ENCODE measurements around the gene PKP2. TPM values are rescaled to one million over a fixed set of nuclear protein-coding genes. Genes with fewer than 3 reads are reported as not detected.

The PKP2 gene
- total RNA-seq, 1 experiment from 2014 or later: 61.1 TPM

- TF ChIP-seq CTCF (IDR thresholded peaks at IDR 0.05; ENCODE audit: unreplicated experiment): no peak
- no peak overlapping the region for H3K4me3 Mint-ChIP-seq (ENCODE audit: low read depth, unreplicated experiment)
- no peak overlapping the region for H3K27ac Mint-ChIP-seq (ENCODE audit: unreplicated experiment)
- H3K27me3 Mint-ChIP-seq (ENCODE audit: unreplicated experiment): no peaks in the 10 kb centered on the region
- DNase-seq: no peak
- H3K9me3 Mint-ChIP-seq (ENCODE audit: low read depth, unreplicated experiment): peaks cover 8% of the 10 kb centered on the region
- no peaks in the 10 kb centered on the region for H3K4me1 Mint-ChIP-seq (ENCODE audit: low read depth, unreplicated experiment)
- CTCF ChIA-PET: no interaction called here
- intact Hi-C loops (cut with micrococcal nuclease; ENCODE audit: unreplicated experiment): loop anchor here (10.0 kb wide), 1 partner anchor 53 kb away; no protein-coding TSS in a partner anchor
- peaks cover 28% of the 10 kb centered on the region for H3K36me3 Mint-ChIP-seq (ENCODE audit: insufficient read depth, unreplicated experiment)
- no TSS peak for BruUV-seq (replicated peaks)
Observed at GRCh38 chr12:32811686-32812392, 84.7 kb downstream of the PKP2 start.

GRCh38 chr12:32809846-32810245 is 86.7 kb downstream of the PKP2 start:
- Mint-ChIP-seq H3K27me3 (ENCODE audit: unreplicated experiment) (no peaks in the 10 kb centered on the region), H3K27ac (ENCODE audit: unreplicated experiment) (no peak overlapping the region), H3K4me1 (ENCODE audit: low read depth, unreplicated experiment) (no peaks in the 10 kb centered on the region), H3K4me3 (ENCODE audit: low read depth, unreplicated experiment) (no peak overlapping the region), H3K36me3 (ENCODE audit: insufficient read depth, unreplicated experiment) (peaks cover 31% of the 10 kb centered on the region), H3K9me3 (ENCODE audit: low read depth, unreplicated experiment) (peaks cover 12% of the 10 kb centered on the region)
- CTCF ChIA-PET: interaction anchor here (0.7 kb wide), 1 partner anchor 10 kb away, joined by 5 read pairs; no protein-coding TSS in a partner anchor
- no peak for TF ChIP-seq CTCF (IDR thresholded peaks at IDR 0.05; ENCODE audit: unreplicated experiment)
- intact Hi-C loops (cut with micrococcal nuclease; ENCODE audit: unreplicated experiment): loop anchor here (10.0 kb wide), 1 partner anchor 55 kb away; no protein-coding TSS in a partner anchor
- DNase-seq: no peak
- BruUV-seq (replicated peaks): no TSS peak

GRCh38 chr12:32809196-32809595 is 87.4 kb downstream of the PKP2 start:
- CTCF ChIA-PET: no interaction called here
- H3K27me3 Mint-ChIP-seq (ENCODE audit: unreplicated experiment): no peaks in the 10 kb centered on the region
- no peak for TF ChIP-seq CTCF (IDR thresholded peaks at IDR 0.05; ENCODE audit: unreplicated experiment)
- BruUV-seq (replicated peaks): no TSS peak
- peaks cover 29% of the 10 kb centered on the region for H3K36me3 Mint-ChIP-seq (ENCODE audit: insufficient read depth, unreplicated experiment)
- H3K4me1 Mint-ChIP-seq (ENCODE audit: low read depth, unreplicated experiment): no peaks in the 10 kb centered on the region
- H3K9me3 Mint-ChIP-seq (ENCODE audit: low read depth, unreplicated experiment): peaks cover 12% of the 10 kb centered on the region
- intact Hi-C loops (cut with micrococcal nuclease; ENCODE audit: unreplicated experiment): no loop called here
- no peak for DNase-seq
- no peak overlapping the region for H3K27ac Mint-ChIP-seq (ENCODE audit: unreplicated experiment)
- no peak overlapping the region for H3K4me3 Mint-ChIP-seq (ENCODE audit: low read depth, unreplicated experiment)

- H3K27me3 Mint-ChIP-seq (ENCODE audit: unreplicated experiment): no peaks in the 10 kb centered on the region
- H3K4me1 Mint-ChIP-seq (ENCODE audit: low read depth, unreplicated experiment): no peaks in the 10 kb centered on the region
- H3K9me3 Mint-ChIP-seq (ENCODE audit: low read depth, unreplicated experiment): peaks cover 14% of the 10 kb centered on the region
- TF ChIP-seq CTCF (IDR thresholded peaks at IDR 0.05; ENCODE audit: unreplicated experiment): no peak
- intact Hi-C loops (cut with micrococcal nuclease; ENCODE audit: unreplicated experiment): no loop called here
- peaks cover 23% of the 10 kb centered on the region for H3K36me3 Mint-ChIP-seq (ENCODE audit: insufficient read depth, unreplicated experiment)
- H3K27ac Mint-ChIP-seq (ENCODE audit: unreplicated experiment): no peak overlapping the region
- H3K4me3 Mint-ChIP-seq (ENCODE audit: low read depth, unreplicated experiment): no peak overlapping the region
- CTCF ChIA-PET: interaction anchor here (0.6 kb wide), 2 partner anchors 21 to 514 kb away, joined by 3 to 5 read pairs; no protein-coding TSS in a partner anchor
- BruUV-seq (replicated peaks): no TSS peak
- no peak for DNase-seq
Observed at GRCh38 chr12:32804301-32804700, 92.3 kb downstream of the PKP2 start.

All from Calu3 (cell line).